ENCODE measurements around the gene GLP2R.

The GLP2R gene

DNA sequence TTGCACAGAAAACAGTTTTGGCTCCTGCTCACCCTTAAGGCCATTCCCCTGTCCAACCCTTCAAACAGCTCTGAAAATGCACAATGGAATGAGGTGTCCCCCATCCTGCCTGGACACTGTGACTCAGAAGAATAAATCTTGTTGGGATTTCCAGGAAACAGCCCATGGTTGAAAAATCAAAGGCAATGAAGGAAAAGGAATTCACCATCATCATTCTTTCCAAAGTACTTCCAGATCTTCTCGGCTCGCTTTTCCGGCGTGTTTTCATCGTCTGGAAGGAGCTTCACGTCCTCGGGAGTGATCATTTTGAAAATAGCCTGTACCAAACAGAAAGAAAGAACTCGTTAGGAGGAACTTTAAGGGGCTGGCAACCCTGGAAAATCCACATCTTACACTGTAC is 75.1 kb downstream of the GLP2R start:
- Histone ChIP-seq H3K36me3 (ENCODE audit: control insufficient read depth in 2 of 2, insufficient read depth in 1 of 2, low read length in 2 of 2) (no peaks in the 10 kb centered on the region), H3K9me3 (ENCODE audit: control insufficient read depth, insufficient read depth, low read depth, low read length) (no peaks in the 10 kb centered on the region), H3K27ac (ENCODE audit: extremely low read depth, low read depth, low read length) (no peak overlapping the region), H3K4me3 (ENCODE audit: low read depth, low read length) (no peak overlapping the region), H3K4me1 (ENCODE audit: control insufficient read depth, insufficient read depth, low read length) (no peaks in the 10 kb centered on the region)
- POLR2A ChIA-PET = no interaction called here
- CTCF ChIA-PET = interaction anchor here (0.7 to 5.0 kb wide), 7 partner anchors 12 to 717 kb away, joined by 3 to 34 read pairs (median 5); no protein-coding TSS in a partner anchor
- TF ChIP-seq ZNF426 (tag by site-specific recombination; IDR thresholded peaks at IDR 0.05) (no peak), ZNF302 (tag by site-specific recombination; IDR thresholded peaks at IDR 0.05; ENCODE audit: low read depth) (no peak), WT1 (tag by site-specific recombination; IDR thresholded peaks at IDR 0.05) (no peak), ZNF174 (tag by site-specific recombination; IDR thresholded peaks at IDR 0.05) (no peak), ZNF677 (tag by site-specific recombination; IDR thresholded peaks at IDR 0.05) (no peak), ZNF670 (tag by site-specific recombination; IDR thresholded peaks at IDR 0.05; ENCODE audit: low read depth) (no peak), ZNF549 (tag by site-specific recombination; IDR thresholded peaks at IDR 0.05) (no peak), ZNF274 (IDR thresholded peaks at IDR 0.05; ENCODE audit: low read length) (no peak), ZNF274 (tag by site-specific recombination; IDR thresholded peaks at IDR 0.05; ENCODE audit: borderline replicate concordance) (no peak), FEZF1 (tag by site-specific recombination; IDR thresholded peaks at IDR 0.05) (no peak), ZBTB21 (tag by site-specific recombination; IDR thresholded peaks at IDR 0.05) (no peak), ZNF510 (tag by site-specific recombination; IDR thresholded peaks at IDR 0.05; ENCODE audit: insufficient replicate concordance) (no peak), ZXDB (tag by site-specific recombination; IDR thresholded peaks at IDR 0.05) (no peak), PRDM1 (tag by site-specific recombination; IDR thresholded peaks at IDR 0.05) (no peak), ZNF555 (tag by site-specific recombination; conservative IDR thresholded peaks at IDR 0.05) (no peak), ZSCAN30 (tag by site-specific recombination; IDR thresholded peaks at IDR 0.05) (no peak), ZNF747 (tag by site-specific recombination; IDR thresholded peaks at IDR 0.05) (no peak), ZNF341 (tag by site-specific recombination; IDR thresholded peaks at IDR 0.05; ENCODE audit: low read depth) (no peak)
- TF ChIP-seq, protein P1, sequence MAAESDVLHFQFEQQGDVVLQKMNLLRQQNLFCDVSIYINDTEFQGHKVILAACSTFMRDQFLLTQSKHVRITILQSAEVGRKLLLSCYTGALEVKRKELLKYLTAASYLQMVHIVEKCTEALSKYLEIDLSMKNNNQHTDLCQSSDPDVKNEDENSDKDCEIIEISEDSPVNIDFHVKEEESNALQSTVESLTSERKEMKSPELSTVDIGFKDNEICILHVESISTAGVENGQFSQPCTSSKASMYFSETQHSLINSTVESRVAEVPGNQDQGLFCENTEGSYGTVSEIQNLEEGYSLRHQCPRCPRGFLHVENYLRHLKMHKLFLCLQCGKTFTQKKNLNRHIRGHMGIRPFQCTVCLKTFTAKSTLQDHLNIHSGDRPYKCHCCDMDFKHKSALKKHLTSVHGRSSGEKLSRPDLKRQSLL (tag by site-specific recombination; IDR thresholded peaks at IDR 0.05) = no peak

DNA sequence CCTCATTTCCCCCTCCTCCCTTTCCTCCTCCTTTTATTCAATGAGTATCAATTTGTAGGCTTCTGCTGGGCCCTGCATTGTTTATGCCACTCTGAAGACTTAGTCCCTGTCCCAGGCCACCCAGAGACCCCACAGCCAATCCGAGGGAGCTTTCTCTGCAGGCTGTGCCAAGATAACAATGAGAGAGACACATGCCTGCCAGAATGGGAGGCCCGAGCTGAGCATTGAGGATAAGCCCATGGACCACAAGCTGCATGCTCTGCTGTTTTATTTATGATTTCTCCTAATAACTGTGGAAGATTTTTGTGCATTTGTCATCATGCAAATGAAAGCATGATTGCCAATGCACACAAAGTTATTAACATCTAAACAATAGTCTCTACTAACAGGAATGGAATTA is 76.4 kb downstream of the GLP2R start:
- TF ChIP-seq, protein P2, sequence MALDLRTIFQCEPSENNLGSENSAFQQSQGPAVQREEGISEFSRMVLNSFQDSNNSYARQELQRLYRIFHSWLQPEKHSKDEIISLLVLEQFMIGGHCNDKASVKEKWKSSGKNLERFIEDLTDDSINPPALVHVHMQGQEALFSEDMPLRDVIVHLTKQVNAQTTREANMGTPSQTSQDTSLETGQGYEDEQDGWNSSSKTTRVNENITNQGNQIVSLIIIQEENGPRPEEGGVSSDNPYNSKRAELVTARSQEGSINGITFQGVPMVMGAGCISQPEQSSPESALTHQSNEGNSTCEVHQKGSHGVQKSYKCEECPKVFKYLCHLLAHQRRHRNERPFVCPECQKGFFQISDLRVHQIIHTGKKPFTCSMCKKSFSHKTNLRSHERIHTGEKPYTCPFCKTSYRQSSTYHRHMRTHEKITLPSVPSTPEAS (tag by site-specific recombination; IDR thresholded peaks at IDR 0.05) = no peak
- TF ChIP-seq HOXC10 (CRISPR knock-in tag; IDR thresholded peaks at IDR 0.05) = no peak
- TF ChIP-seq ZNF629 (tag by site-specific recombination; IDR thresholded peaks at IDR 0.05) = no peak
- no peak for TF ChIP-seq ZNF354C (tag by site-specific recombination; IDR thresholded peaks at IDR 0.05; ENCODE audit: borderline replicate concordance, low read depth)
- no peak for TF ChIP-seq ZNF335 (tag by site-specific recombination; conservative IDR thresholded peaks at IDR 0.05)
- TF ChIP-seq, protein P1 (tag by site-specific recombination; IDR thresholded peaks at IDR 0.05) = no peak
- no peak for TF ChIP-seq ZFP3 (tag by site-specific recombination; IDR thresholded peaks at IDR 0.05; ENCODE audit: low read depth)
- no peak for TF ChIP-seq ZNF426 (tag by site-specific recombination; IDR thresholded peaks at IDR 0.05)
- no peak for TF ChIP-seq ZNF416 (tag by site-specific recombination; IDR thresholded peaks at IDR 0.05)
- TF ChIP-seq MZF1 (tag by site-specific recombination; IDR thresholded peaks at IDR 0.05; ENCODE audit: borderline replicate concordance) = no peak
- no peak for TF ChIP-seq ZNF2 (tag by site-specific recombination; IDR thresholded peaks at IDR 0.05)
- no peak for TF ChIP-seq ZNF548 (tag by site-specific recombination; IDR thresholded peaks at IDR 0.05)
- Histone ChIP-seq H3K4me3 (ENCODE audit: low read depth, low read length) (no peak overlapping the region), H3K4me1 (ENCODE audit: control insufficient read depth, insufficient read depth, low read length) (no peaks in the 10 kb centered on the region), H3K36me3 (ENCODE audit: control insufficient read depth in 2 of 2, insufficient read depth in 1 of 2, low read length in 2 of 2) (no peaks in the 10 kb centered on the region), H3K9me3 (ENCODE audit: control insufficient read depth, insufficient read depth, low read depth, low read length) (no peaks in the 10 kb centered on the region), H3K27ac (ENCODE audit: extremely low read depth, low read depth, low read length) (no peak overlapping the region)
- ChIA-PET CTCF (interaction anchor here (0.5 to 5.0 kb wide), 4 partner anchors 13 to 387 kb away, joined by 3 to 34 read pairs (median 4); no protein-coding TSS in a partner anchor), POLR2A (no interaction called here)
